Large intestine (tissue), 3 donors: ENCODE results near the gene GSTP1. TPM values are rescaled to one million over a fixed set of nuclear protein-coding genes. Genes with fewer than 3 reads are reported as not detected.
"Not testable (repeated sequence)": the region's sequence is repeated elsewhere in the genome, so short reads cannot be mapped to it uniquely, and the experiment has no call there.

Experiments used
- DNase-seq, 2 donors: peaks; one replicate each; pipeline versions ENCODE4 v3.0.0 to v3.0.0-alpha.2; 2013
- H3K27ac ChIP-seq: one replicate; pipeline ENCODE4 v1.5.1; 2013; ENCODE audit warnings: low read length
- H3K27me3 ChIP-seq: 2 replicates; pipeline ENCODE4 v1.6.1; 2013; ENCODE audit warnings: low read length; ENCODE audit not compliant: control insufficient read depth, insufficient read depth
- H3K36me3 ChIP-seq: 2 replicates; pipeline ENCODE4 v1.6.1; 2013; ENCODE audit warnings: low read length; ENCODE audit not compliant: control insufficient read depth, insufficient read depth
- H3K4me1 ChIP-seq: one replicate; pipeline ENCODE4 v1.6.1; 2013; ENCODE audit warnings: low read length; ENCODE audit not compliant: control insufficient read depth, insufficient read depth
- H3K4me3 ChIP-seq: one replicate; pipeline ENCODE4 v1.5.1; 2013; ENCODE audit warnings: low read length
- H3K9me3 ChIP-seq: one replicate; pipeline ENCODE4 v1.6.1; 2013; ENCODE audit warnings: mild to moderate bottlenecking, low read depth, low read length, moderate library complexity; ENCODE audit not compliant: control insufficient read depth
- WGBS: methylation state at CpG from one replicate; pipeline ENCODE4 v1.1.5; 2013; ENCODE audit warnings: low lambda C conversion rate; ENCODE audit not compliant: insufficient coverage; 5-methylcytosine and 5-hydroxymethylcytosine counted together
- polyA plus RNA-seq: library from polyadenylated mRNA; unstranded; fragments of 120-200 nt; gene quantifications from one replicate; pipeline ENCODE4 v1.2.1, GENCODE V29; 2013

GSTP1 gene
- polyA plus RNA-seq, 1 donor = 848 TPM

DNA sequence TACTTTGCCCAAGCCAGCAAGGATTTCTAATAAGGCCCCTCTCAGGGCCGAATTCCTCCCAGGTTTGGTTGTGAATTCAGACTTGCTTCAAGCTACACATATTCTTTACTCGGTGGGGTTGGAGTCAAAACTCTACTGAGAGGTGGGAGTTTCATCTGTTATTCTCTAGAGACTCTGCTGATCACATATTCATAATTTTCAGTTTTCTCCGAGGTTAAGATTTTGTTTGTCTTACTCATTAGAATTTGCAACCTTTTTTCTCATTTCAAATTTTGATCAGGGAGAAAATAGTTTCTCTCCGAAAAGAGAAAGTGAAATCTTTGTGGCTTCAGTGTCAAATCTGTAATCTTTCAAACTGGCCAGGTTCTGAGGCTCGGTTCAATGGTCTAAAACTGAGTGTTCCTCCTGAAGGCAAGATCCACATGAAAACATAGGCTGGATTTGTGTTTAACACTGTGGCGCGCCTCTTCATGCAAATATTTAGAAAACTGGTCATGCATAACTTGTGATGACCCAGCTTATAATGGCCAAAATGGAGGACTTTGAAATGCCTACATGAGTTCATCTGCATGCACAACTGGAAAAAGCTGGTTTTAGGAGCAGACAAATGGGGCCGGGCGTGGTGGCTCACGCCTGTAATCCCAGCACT is 21.5 kb upstream of the GSTP1 start:
- no peaks in the 10 kb centered on the region for H3K36me3 ChIP-seq
- WGBS = 100% methylated on average over 1 of the region's 10 CpGs
- peaks cover 55% of the 10 kb centered on the region for H3K4me1 ChIP-seq
- no peaks in the 10 kb centered on the region for H3K9me3 ChIP-seq
- no peak overlapping the region for H3K27ac ChIP-seq
- H3K27me3 ChIP-seq = no peaks in the 10 kb centered on the region
- no peak overlapping the region for H3K4me3 ChIP-seq
- DNase-seq = peak in 1 of 2 donors; percentile 33

DNA sequence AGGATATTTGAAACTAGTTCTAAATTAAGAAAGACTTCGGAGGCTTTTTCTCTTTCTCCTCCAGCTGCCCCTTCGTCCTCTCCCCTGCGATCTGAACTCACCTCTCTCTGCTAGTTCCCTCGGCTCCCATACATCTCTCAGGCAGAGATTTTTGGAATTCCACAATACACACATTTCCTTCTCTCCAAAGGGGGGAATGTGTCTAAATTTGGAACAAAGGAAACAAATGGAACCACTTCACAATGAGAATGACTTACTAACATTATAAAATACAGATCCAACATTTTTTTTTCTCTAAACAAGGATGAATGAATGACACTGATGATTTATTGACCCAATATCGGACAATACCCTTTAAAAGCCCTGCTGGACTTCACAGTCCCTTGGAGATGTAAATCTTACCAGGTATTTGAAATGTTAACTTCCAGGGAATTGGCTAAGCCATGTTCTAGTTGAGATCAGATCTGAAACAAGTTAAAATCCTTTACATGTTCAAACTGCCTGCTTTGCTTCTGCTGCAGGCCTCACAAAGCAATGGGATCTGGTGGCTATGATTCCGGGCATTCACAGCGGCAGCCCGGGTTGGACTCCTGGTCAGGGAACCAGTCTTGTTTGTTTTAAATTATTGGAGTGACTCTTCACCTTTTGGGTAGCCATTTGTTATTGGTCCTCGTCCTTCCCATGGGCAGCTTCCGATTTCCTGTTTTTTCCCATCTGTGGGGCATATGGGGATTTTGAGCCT is 20.5 kb upstream of the GSTP1 start:
- DNase-seq = no peak
- H3K27ac ChIP-seq = peak overlapping the region; percentile 79
- WGBS = 60% methylated on average over 1 of the region's 10 CpGs

DNA sequence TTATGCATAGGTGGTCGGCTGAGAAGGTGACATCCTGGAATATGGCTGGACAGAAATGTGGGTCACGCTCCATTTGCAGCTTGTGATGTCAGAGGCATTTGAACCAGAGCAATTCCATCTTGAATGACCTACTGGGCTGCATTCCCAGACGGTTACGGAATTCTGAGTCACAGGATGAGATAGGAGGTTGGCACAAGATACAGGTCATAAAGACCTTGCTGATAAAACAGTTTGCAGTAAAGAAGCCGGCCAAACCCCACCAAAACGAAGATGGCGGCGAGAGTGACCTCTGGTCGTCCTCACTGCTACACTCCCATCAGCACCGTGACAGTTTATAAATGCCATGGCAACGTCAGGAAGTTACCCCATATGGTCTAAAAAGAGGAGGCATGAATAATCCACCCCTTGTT is 19.9 kb upstream of the GSTP1 start:
- peaks cover 42% of the 10 kb centered on the region for H3K4me1 ChIP-seq
- H3K4me3 ChIP-seq, H3K27me3 ChIP-seq, H3K36me3 ChIP-seq, H3K9me3 ChIP-seq: not testable (repeated sequence)
- H3K27ac ChIP-seq = peak overlapping the region; percentile 79
- WGBS = no CpG with 5 or more reads among the region's 11 CpGs
- DNase-seq = peak; percentile 88 to 94

More for the DNA sequence above, 20.5 kb upstream of the GSTP1 start:
- Histone ChIP-seq H3K4me3 (no peak overlapping the region), H3K36me3 (no peaks in the 10 kb centered on the region), H3K27me3 (no peaks in the 10 kb centered on the region), H3K9me3 (no peaks in the 10 kb centered on the region), H3K4me1 (peaks cover 48% of the 10 kb centered on the region)

DNA sequence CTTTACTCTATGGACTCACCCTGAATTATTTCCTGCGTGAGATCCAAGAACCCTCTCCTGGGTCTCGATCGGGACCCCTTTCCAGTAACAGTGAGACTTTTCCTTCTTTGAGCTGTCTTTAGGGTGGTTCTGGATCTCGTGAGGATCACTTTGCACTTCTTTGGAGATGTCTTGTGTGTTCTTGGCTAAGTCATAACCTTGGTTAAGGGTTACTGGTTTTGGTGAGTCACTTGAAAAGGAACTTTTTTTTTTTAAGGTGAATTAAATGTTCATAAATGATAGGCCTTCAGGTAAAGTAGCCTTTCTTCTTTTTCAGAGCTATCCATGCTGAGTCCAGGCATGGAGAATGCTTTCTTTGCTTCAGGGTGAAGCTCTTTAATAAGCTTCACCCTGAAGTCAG is 19.4 kb upstream of the GSTP1 start:
- Histone ChIP-seq H3K4me1 (peaks cover 37% of the 10 kb centered on the region), H3K36me3 (no peaks in the 10 kb centered on the region), H3K27ac (peak overlapping the region; percentile 71), H3K9me3 (no peaks in the 10 kb centered on the region), H3K4me3 (no peak overlapping the region), H3K27me3 (no peaks in the 10 kb centered on the region)
- WGBS = 90% methylated on average over 4 of the region's 4 CpGs
- peak in 1 of 2 donors; percentile 30 for DNase-seq

DNA sequence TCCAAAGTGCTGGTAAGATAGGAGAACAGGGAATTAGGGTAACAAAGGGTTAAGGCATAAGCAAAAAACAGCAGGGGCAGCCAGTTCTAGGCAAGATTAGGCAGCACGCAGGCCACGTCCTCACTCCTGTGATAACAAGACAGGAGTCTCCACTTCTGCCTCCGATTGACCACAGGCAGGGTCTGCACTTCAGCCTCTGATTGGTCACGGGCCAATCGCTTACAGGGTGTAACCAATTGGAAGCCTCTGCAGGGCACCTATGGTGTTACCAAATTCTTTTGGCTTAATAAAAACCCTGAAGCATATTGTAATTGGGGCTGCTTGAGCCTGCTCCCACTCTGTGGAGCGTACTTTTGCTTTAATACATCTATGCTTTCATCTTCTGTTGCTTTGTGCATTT is 12.2 kb upstream of the GSTP1 start:
- no peak overlapping the region for H3K4me3 ChIP-seq
- 100% methylated on average over 1 of the region's 6 CpGs for WGBS

DNA sequence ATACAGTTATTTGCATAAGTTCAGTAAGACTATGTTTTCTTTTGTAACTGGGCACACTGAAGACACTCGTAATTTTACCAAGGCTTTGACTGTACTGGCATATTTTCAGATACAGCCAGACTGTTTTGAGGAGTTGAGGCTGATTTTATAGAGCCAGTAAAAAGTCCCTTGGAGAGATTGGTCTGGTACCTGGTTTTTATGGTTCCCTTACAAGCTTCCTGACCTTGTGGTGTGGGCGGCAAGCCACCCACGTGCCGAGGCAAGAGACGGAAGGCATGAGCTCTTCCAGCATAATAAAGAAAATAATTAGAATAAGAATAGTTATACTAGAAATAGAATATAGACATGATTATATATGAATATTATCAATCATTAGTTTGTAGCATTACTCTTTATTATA is 11.3 kb upstream of the GSTP1 start:
- Histone ChIP-seq H3K27me3 (no peaks in the 10 kb centered on the region), H3K4me1 (peaks cover 10% of the 10 kb centered on the region), H3K4me3 (no peak overlapping the region), H3K9me3 (peaks cover 3% of the 10 kb centered on the region), H3K27ac (no peak overlapping the region), H3K36me3 (no peaks in the 10 kb centered on the region)
- no peak for DNase-seq
- WGBS = 80% methylated on average over 1 of the region's 5 CpGs

More for the DNA sequence above, 12.2 kb upstream of the GSTP1 start:
- peaks cover 10% of the 10 kb centered on the region for H3K4me1 ChIP-seq
- peaks cover 3% of the 10 kb centered on the region for H3K9me3 ChIP-seq
- no peaks in the 10 kb centered on the region for H3K27me3 ChIP-seq
- H3K27ac ChIP-seq = no peak overlapping the region
- H3K36me3 ChIP-seq = no peaks in the 10 kb centered on the region
- DNase-seq = no peak

DNA sequence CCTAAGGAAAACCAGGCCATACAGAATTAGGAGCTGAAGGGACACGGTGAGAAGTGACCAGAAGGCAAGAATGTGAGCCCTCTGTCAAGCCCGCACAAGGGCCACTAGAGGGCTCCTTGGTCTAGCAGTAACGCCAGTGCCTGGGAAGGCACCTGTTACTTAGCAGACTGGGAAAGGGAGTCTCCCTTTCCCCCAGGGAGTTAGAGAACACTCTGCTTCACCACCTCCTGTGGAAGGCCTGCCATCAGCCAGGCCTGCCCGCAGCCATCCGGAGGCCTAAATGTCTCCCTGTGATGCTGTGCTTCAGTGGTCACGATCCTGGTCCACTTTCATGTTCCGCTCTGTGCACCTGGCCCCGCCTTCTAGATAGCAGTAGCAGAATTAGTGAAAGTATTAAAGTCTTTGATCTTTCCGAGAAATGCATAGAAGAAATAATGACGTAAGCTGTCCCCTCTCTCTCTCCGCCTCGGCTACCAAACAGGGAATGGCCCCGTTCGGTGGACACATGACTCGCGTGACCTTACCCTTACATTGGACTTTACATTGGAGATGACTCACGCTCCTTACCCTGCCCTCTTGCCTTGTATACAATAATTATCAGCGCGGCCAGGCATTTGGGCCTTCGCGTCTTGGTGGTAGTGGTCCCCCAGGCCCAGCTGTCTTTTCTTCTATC is 10.7 kb upstream of the GSTP1 start:
- peak overlapping the region; percentile 26 for H3K4me3 ChIP-seq
- 60% methylated on average over 1 of the region's 21 CpGs for WGBS
- peak; percentile 68 to 81 for DNase-seq

DNA sequence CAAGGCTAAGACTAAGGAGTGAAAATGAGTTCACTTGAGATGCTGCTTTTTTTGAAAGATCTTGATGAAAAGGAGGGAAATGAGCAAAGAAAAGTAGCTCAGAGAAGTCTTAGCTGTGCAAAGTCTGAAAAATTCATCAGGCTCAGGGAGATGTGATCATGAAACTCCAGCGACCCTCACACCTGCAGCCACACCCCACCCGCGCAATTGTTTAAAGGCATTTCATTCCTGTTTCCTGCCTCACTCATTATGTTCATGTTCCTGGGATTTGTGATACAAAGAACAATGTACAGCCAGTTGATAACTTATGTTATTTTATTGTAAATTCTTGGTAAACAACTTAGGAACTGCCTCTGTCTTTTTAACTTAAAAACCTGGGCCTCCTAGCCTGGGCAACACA is 8.7 kb upstream of the GSTP1 start:
- no peak overlapping the region for H3K27ac ChIP-seq
- no CpG with 5 or more reads among the region's 3 CpGs for WGBS
- no peaks in the 10 kb centered on the region for H3K36me3 ChIP-seq
- no peaks in the 10 kb centered on the region for H3K27me3 ChIP-seq
- peaks cover 19% of the 10 kb centered on the region for H3K4me1 ChIP-seq
- peak in 1 of 2 donors; percentile 40 for DNase-seq
- peaks cover 3% of the 10 kb centered on the region for H3K9me3 ChIP-seq
- H3K4me3 ChIP-seq = no peak overlapping the region

More for the DNA sequence above, 10.7 kb upstream of the GSTP1 start:
- no peaks in the 10 kb centered on the region for H3K27me3 ChIP-seq
- peaks cover 10% of the 10 kb centered on the region for H3K4me1 ChIP-seq
- H3K36me3 ChIP-seq = no peaks in the 10 kb centered on the region
- peaks cover 3% of the 10 kb centered on the region for H3K9me3 ChIP-seq
- H3K27ac ChIP-seq = peak overlapping the region; percentile 54

DNA sequence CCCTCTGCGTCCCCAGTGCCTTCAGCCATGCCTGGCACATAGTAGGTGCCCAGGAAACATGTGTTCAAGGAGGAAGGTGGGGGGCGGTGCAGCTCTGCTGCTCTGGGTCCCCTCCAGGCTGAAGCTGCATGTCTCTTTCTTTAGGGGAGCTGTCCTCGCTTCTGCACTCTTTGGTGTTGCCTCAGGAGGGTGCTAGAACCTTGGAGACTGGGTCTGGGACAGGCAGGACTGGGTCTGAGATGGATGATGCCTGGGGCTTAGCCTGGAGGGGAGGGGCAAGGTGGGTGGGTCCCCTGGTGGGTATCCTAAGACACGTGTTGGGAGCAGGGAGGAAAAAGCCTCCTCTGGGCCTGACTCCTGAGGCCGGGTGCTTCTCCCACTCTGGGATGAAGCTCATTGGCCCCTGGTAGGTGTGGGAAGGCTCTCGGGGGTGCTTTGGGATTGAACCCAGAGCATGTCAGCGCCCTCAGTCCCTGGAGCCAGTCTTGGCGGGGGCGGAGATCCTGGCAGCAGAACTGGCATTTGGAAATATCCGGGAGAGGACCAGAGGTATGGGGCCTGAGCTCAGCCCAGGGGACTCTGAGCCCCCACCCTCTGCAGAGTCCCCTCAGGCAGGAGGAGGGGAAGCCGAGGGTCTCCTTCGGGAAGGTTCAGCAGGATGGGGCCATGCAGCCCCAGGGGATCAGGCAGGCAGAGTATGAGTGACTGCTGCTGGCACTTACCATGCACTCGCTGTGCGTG is 6.7 kb upstream of the GSTP1 start:
- H3K4me1 ChIP-seq = peaks cover 33% of the 10 kb centered on the region
- H3K27ac ChIP-seq = no peak overlapping the region
- no peaks in the 10 kb centered on the region for H3K36me3 ChIP-seq
- no peak for DNase-seq
- H3K4me3 ChIP-seq = no peak overlapping the region
- WGBS = no CpG with 5 or more reads among the region's 14 CpGs
- H3K27me3 ChIP-seq = no peaks in the 10 kb centered on the region
- H3K9me3 ChIP-seq = no peaks in the 10 kb centered on the region

DNA sequence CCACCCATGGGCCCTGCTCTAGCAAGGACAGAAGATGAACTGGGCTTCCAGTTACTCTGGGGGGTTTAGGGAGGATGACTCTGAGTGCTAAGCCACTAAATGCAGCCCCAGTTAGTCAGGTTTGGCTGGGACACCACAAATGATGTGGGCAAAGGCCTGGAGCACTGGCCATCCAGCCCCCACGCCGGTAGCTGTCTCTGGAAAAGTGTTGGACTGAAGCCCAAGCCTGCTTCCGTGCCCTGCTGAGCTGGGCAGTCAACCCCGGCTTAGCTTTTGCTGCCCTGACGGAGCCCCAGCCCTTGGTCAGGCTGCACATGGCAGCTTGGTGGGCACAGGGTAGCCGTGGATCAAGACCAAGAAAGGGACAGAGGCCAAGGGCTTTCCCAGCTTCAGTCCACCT is 5.7 kb upstream of the GSTP1 start:
- WGBS = no CpG with 5 or more reads among the region's 6 CpGs
- no peaks in the 10 kb centered on the region for H3K36me3 ChIP-seq
- H3K27me3 ChIP-seq = no peaks in the 10 kb centered on the region
- no peak for DNase-seq
- H3K4me1 ChIP-seq = peaks cover 37% of the 10 kb centered on the region
- no peak overlapping the region for H3K27ac ChIP-seq
- no peak overlapping the region for H3K4me3 ChIP-seq
- no peaks in the 10 kb centered on the region for H3K9me3 ChIP-seq
